KMS-11 (cell line): Measurements from ENCODE around the gene OMA1.

Source experiments
- H2AFZ ChIP-seq: fragments of 200-600 bp; sonication (generic); 2 replicates; pipeline ENCODE4 v1.6.1; 2016; ENCODE audit warnings: antibody characterized with exemption, mixed run types, low read depth
- H3K27ac ChIP-seq: fragments of 200-600 bp; sonication (generic); 2 replicates; pipeline ENCODE4 v1.6.1; 2016; ENCODE audit warnings: mild to moderate bottlenecking, mixed run types
- H3K27me3 ChIP-seq: fragments of 200-600 bp; sonication (generic); 2 replicates; pipeline ENCODE4 v1.6.1; 2017; ENCODE audit warnings: mild to moderate bottlenecking, low read depth, mixed run types, moderate library complexity; ENCODE audit not compliant: insufficient read depth
- H3K36me3 ChIP-seq: fragments of 200-600 bp; sonication (generic); 2 replicates; pipeline ENCODE4 v1.6.1; 2017; ENCODE audit warnings: mild to moderate bottlenecking, mixed run types; ENCODE audit not compliant: insufficient read depth
- H3K4me1 ChIP-seq: fragments of 200-600 bp; sonication (generic); 2 replicates; pipeline ENCODE4 v1.6.1; 2016; ENCODE audit warnings: mild to moderate bottlenecking, low read depth, mixed run types; ENCODE audit not compliant: poor library complexity, severe bottlenecking
- H3K4me2 ChIP-seq: fragments of 200-600 bp; sonication (generic); 2 replicates; pipeline ENCODE4 v1.7.0; 2016; ENCODE audit warnings: mild to moderate bottlenecking, mixed run types
- H3K4me3 ChIP-seq: fragments of 200-600 bp; sonication (generic); IDR thresholded peaks from 2 replicates; pipeline ENCODE4 v1.6.1; 2017; ENCODE audit warnings: low read depth, low read length, mixed read lengths; ENCODE audit not compliant: insufficient read depth
- H3K79me2 ChIP-seq: fragments of 200-600 bp; sonication (generic); 2 replicates; pipeline ENCODE4 v1.6.1; 2016; ENCODE audit warnings: low read depth, mixed run types; ENCODE audit not compliant: insufficient read depth
- H3K9ac ChIP-seq: fragments of 200-600 bp; sonication (generic); 2 replicates; pipeline ENCODE4 v1.6.1; 2016; ENCODE audit warnings: mild to moderate bottlenecking, mixed run types
- H4K20me1 ChIP-seq: fragments of 200-600 bp; sonication (generic); 2 replicates; pipeline ENCODE4 v1.6.1; 2016; ENCODE audit warnings: mild to moderate bottlenecking, mixed run types; ENCODE audit not compliant: insufficient read depth
- TF ChIP-seq, protein P1 (sequence below): fragments of 200-600 bp; sonication (generic); conservative IDR thresholded peaks from 2 replicates; pipeline ENCODE4 v1.6.1; 2017; ENCODE audit warnings: low read depth, mild to moderate bottlenecking, antibody characterized with exemption, low read length, moderate library complexity, mixed read lengths

OMA1 gene

DNA sequence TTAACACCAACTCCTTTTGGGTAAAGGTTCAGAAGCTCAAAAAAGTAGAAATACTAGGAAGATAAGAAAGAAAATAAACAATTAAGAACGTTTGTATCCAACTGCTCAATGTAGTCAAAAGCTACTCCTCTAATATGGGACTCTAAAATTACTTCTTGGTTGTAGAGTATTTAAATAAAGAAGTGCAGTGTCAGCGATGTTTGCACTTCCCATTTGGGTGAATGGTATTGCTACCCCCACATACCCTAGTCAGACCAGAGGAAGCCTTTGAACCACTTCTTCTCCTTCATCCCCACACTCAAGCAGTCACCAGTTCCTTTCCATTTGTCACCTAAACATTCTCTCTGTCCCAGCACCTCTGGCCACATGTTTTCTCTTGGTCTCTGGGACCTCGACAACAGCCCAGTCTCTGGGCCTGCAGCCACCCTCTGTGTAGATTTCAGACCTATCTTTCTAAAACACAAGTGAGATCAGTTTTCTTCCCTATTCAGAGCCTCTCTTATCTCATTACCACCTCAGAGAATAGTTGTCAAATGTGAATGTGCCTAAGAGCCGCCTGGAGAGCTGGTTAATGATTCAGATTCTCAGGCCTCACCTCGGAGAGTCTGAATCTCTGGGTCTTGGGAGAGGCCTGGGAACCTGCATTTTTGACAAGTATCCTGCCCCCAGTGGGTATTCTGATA is 109.8 kb downstream of the OMA1 start:
- H3K4me3 ChIP-seq, result no peak overlapping the region
- no peaks in the 10 kb centered on the region for H4K20me1 ChIP-seq
- no peak overlapping the region for H2AFZ ChIP-seq
- no peaks in the 10 kb centered on the region for H3K36me3 ChIP-seq
- no peak overlapping the region for H3K9ac ChIP-seq
- no peaks in the 10 kb centered on the region for H3K79me2 ChIP-seq
- H3K4me1 ChIP-seq, result no peaks in the 10 kb centered on the region
- H3K27ac ChIP-seq, result no peak overlapping the region
- no peak overlapping the region for H3K4me2 ChIP-seq
- TF ChIP-seq, protein P1, sequence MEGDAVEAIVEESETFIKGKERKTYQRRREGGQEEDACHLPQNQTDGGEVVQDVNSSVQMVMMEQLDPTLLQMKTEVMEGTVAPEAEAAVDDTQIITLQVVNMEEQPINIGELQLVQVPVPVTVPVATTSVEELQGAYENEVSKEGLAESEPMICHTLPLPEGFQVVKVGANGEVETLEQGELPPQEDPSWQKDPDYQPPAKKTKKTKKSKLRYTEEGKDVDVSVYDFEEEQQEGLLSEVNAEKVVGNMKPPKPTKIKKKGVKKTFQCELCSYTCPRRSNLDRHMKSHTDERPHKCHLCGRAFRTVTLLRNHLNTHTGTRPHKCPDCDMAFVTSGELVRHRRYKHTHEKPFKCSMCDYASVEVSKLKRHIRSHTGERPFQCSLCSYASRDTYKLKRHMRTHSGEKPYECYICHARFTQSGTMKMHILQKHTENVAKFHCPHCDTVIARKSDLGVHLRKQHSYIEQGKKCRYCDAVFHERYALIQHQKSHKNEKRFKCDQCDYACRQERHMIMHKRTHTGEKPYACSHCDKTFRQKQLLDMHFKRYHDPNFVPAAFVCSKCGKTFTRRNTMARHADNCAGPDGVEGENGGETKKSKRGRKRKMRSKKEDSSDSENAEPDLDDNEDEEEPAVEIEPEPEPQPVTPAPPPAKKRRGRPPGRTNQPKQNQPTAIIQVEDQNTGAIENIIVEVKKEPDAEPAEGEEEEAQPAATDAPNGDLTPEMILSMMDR, result no peak
- H3K27me3 ChIP-seq, result no peaks in the 10 kb centered on the region

DNA sequence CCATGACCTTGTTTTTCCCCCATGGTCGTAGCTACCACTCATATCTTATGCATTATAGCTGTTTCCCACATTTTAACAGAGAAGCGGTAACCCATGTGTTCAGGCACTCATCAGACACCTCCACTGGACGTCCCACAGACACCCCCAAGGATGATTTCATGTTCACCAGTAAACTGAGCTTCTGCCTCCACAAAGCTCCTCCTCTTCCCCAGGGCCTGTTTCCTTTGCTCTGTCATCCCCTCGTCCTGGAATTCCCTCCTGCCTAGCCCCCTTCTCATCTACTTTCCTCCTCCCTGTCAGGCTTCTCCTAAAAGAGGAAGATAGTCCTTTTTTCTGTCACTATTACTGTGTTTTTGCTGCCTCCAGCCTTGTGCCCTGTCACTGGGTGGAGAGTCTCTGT is 111.2 kb downstream of the OMA1 start:
- Histone ChIP-seq H4K20me1 (no peaks in the 10 kb centered on the region), H3K36me3 (no peaks in the 10 kb centered on the region), H2AFZ (no peak overlapping the region), H3K79me2 (no peaks in the 10 kb centered on the region), H3K4me2 (no peak overlapping the region), H3K4me1 (no peaks in the 10 kb centered on the region), H3K9ac (no peak overlapping the region), H3K27me3 (no peaks in the 10 kb centered on the region), H3K27ac (no peak overlapping the region), H3K4me3 (no peak overlapping the region)
- TF ChIP-seq, protein P1, result no peak

DNA sequence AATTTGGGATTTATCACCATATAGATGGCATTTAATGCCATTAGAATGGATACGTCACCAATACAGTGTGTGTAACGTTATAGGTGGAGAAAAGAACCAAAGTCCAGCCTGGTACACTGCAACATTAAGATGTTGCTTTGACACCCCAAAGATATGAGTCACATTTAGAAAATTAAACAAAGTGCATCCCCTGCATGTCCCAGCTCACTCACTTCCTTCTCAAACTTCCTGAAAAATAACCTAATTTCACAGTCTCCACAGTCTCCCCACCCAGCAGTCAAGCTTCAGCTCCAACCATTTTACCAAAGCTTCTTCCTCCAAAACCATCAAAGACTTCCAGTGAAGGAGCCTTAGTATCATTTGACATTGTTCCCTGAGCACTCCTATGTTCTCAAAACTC is 111.9 kb downstream of the OMA1 start:
- Histone ChIP-seq H3K4me3 (no peak overlapping the region), H3K36me3 (no peaks in the 10 kb centered on the region), H3K4me1 (no peaks in the 10 kb centered on the region), H4K20me1 (no peaks in the 10 kb centered on the region), H3K9ac (no peak overlapping the region), H2AFZ (no peak overlapping the region), H3K27me3 (no peaks in the 10 kb centered on the region), H3K4me2 (no peak overlapping the region), H3K27ac (no peak overlapping the region), H3K79me2 (no peaks in the 10 kb centered on the region)
- TF ChIP-seq, protein P1, result no peak

DNA sequence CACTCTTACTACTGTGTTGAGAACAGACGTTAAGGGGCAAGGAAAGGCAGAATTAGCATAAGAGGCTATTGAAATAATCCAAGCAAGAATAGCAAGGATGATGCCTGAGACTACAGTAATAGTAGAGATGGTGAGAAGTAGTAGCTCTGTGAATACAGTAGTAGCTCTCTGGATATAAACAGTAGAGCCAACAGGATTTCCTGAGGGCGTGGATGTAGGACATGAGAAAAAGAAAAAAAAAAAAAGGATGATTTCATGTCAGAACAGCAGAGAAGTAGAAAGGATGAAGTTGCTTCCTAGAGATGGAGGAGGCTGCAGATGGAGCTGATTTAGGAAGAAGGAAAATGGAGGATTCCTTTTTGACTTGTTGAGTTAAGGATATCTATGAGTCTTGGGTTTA is 112.3 kb downstream of the OMA1 start:
- Histone ChIP-seq H2AFZ (no peak overlapping the region), H3K9ac (no peak overlapping the region), H3K4me3 (no peak overlapping the region), H3K27ac (no peak overlapping the region), H3K4me1 (no peaks in the 10 kb centered on the region), H3K27me3 (no peaks in the 10 kb centered on the region), H3K4me2 (no peak overlapping the region), H3K36me3 (no peaks in the 10 kb centered on the region), H4K20me1 (no peaks in the 10 kb centered on the region), H3K79me2 (no peaks in the 10 kb centered on the region)
- TF ChIP-seq, protein P1, result no peak
